K562 (cell line): ENCODE results near the gene ADGRB2. TPM values are rescaled to one million over a fixed set of nuclear protein-coding genes. Genes with fewer than 3 reads are reported as not detected.

Experiments used
- CEBPB ChIP-seq: fragments of 450-650 bp; IDR thresholded peaks from 2 replicates; pipeline ENCODE4 v1.6.1; 2016; ENCODE audit warnings: missing genetic modification characterization, missing compliant biosample characterization
- E2F4 ChIP-seq: sonication (generic); formaldehyde crosslinking; IDR thresholded peaks from 2 replicates; pipeline ENCODE4 v1.8.0; 2022; ENCODE audit warnings: mild to moderate bottlenecking, low read depth, missing genetic modification reagents
- GMEB1 ChIP-seq: fragments of 250-450 bp; sonication (Bioruptor Pico); IDR thresholded peaks from 2 replicates; pipeline ENCODE4 v1.4.0; 2020; ENCODE audit warnings: mild to moderate bottlenecking
- MGA ChIP-seq: fragments of 450-650 bp; IDR thresholded peaks from 2 replicates; pipeline ENCODE4 v1.6.1; 2016; ENCODE audit warnings: mild to moderate bottlenecking, moderate library complexity
- SAFB2 ChIP-seq: fragments of 200-400 bp; formaldehyde crosslinking; IDR thresholded peaks from 2 replicates; pipeline ENCODE4 v1.6.1; 2018; ENCODE audit warnings: borderline replicate concordance, low read length, low read depth, moderate library complexity; ENCODE audit not compliant: severe bottlenecking
- SIN3A ChIP-seq, 2 experiments: fragments of 150-350 bp in 1 of 2; IDR thresholded peaks; 2 replicates each; pipeline ENCODE4 v1.6.1; 2011 to 2016; ENCODE audit warnings: borderline replicate concordance in 2 of 2, low read depth in 2 of 2, low read length in 2 of 2, mild to moderate bottlenecking in 2 of 2, moderate library complexity in 2 of 2; ENCODE audit not compliant: control insufficient read depth in 1 of 2
- TSHZ1 ChIP-seq: fragments of 250-450 bp; sonication (Bioruptor Pico); IDR thresholded peaks from 2 replicates; pipeline ENCODE4 v1.4.0; 2020; ENCODE audit warnings: mild to moderate bottlenecking, moderate library complexity
- YBX1 ChIP-seq: fragments of 450-650 bp; IDR thresholded peaks from 2 replicates; pipeline ENCODE4 v1.7.1; 2016; ENCODE audit warnings: mild to moderate bottlenecking
- ZNF23 ChIP-seq: fragments of 250-450 bp; sonication (Bioruptor Pico); IDR thresholded peaks from 2 replicates; pipeline ENCODE4 v1.4.0; 2020; ENCODE audit warnings: mild to moderate bottlenecking
- polyA plus RNA-seq, 8 experiments: library from polyadenylated mRNA; depleted of rRNA in 4 of 8; stranded (reverse) in 5 of 8; unstranded in 3 of 8; fragments of >200 nt; fragmentation: Nextera tagmentation in 2 of 8; fragmentation: Illumina TruSeq in 1 of 8; extraction: Ambion mirVana in 2 of 8; extraction: Trizol in 1 of 8; gene quantifications; 2 replicates each; pipeline versions ENCODE4 v1.2.1 to v1.2.3, GENCODE V29; 2011 to 2014; ENCODE audit warnings: inconsistent platforms in 1 of 8, missing spikeins in 1 of 8
- total RNA-seq, 7 experiments: library from RNA; depleted of rRNA in 6 of 7; stranded (reverse); fragments of >200 nt in 6 of 7; fragmentation: Illumina TruSeq in 2 of 7; extraction: Trizol in 2 of 7; gene quantifications; 2 replicates each; pipeline versions ENCODE4 v1.2.1 to v1.2.3, GENCODE V29; 2011 to 2021; ENCODE audit warnings: low replicate concordance in 1 of 7

The ADGRB2 gene
- total and polyA plus RNA-seq, 9 of the 15 experiments (the other 6 are each of a cell fraction or from before 2014, with no cell fraction given): 0.04 to 0.23 (median 0.20) TPM; not detected in 2

GRCh38 chr1:31781138-31781755 lies 17.1 kb upstream of the ADGRB2 start (continued):
- no peak for TF ChIP-seq MGA
- TF ChIP-seq CEBPB (tag): no peak
- no peak for TF ChIP-seq TSHZ1 (CRISPR knock-in tag)
- no peak for TF ChIP-seq SAFB2
- no peak for TF ChIP-seq E2F4 (CRISPR knock-in tag)
- TF ChIP-seq GMEB1 (CRISPR knock-in tag): no peak
- TF ChIP-seq YBX1: no peak
- TF ChIP-seq ZNF23: no peak
- TF ChIP-seq SIN3A (IDR thresholded peaks at IDR 0.05; ENCODE audit: borderline replicate concordance in 2 of 2, control insufficient read depth in 1 of 2, low read depth in 2 of 2, low read length in 2 of 2): no peak
